Measurements from ENCODE around the gene RXRA.

Gene RXRA

DNA sequence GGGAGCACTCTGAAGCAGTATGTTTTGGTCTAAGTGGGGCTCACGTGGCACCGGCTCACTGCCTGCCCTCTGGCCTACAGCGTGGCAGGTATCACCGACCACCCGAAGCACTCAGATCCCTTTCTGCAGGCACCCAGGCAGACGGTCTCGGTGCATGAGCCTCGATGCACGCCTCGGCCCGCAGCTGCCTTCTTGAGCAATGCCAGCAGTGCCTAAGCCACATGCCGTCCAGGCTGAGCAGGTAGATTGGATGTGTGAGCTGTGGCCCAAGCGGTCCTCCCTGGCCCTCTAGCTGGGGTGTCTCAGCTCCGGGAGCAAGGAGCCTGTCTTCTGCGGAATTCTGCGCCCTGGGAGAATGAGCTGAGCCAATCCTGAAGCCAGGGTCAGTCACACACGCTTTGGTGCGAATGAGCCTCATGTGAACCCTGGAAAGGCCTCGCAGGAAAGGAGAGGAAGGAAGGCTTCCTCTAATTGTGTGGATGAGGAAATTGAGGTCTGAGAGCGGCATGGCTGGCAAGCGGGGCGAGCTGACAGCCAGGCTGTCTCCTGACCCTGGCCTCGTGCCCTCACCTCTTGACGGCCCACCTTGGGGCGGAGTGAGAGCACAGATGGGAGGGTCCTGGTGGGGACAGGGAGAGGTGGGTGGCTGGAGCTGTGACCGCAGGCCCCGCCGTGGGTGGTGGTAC lies 14.4 kb downstream of the RXRA start:
- H3K4me3 ChIP-seq (ENCODE audit: low read length) = no peak overlapping the region
- TF ChIP-seq, protein P1, sequence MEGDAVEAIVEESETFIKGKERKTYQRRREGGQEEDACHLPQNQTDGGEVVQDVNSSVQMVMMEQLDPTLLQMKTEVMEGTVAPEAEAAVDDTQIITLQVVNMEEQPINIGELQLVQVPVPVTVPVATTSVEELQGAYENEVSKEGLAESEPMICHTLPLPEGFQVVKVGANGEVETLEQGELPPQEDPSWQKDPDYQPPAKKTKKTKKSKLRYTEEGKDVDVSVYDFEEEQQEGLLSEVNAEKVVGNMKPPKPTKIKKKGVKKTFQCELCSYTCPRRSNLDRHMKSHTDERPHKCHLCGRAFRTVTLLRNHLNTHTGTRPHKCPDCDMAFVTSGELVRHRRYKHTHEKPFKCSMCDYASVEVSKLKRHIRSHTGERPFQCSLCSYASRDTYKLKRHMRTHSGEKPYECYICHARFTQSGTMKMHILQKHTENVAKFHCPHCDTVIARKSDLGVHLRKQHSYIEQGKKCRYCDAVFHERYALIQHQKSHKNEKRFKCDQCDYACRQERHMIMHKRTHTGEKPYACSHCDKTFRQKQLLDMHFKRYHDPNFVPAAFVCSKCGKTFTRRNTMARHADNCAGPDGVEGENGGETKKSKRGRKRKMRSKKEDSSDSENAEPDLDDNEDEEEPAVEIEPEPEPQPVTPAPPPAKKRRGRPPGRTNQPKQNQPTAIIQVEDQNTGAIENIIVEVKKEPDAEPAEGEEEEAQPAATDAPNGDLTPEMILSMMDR (conservative IDR thresholded peaks at IDR 0.05; ENCODE audit: low read length) = no peak
- no peak for DNase-seq (ENCODE audit: low read depth)

DNA sequence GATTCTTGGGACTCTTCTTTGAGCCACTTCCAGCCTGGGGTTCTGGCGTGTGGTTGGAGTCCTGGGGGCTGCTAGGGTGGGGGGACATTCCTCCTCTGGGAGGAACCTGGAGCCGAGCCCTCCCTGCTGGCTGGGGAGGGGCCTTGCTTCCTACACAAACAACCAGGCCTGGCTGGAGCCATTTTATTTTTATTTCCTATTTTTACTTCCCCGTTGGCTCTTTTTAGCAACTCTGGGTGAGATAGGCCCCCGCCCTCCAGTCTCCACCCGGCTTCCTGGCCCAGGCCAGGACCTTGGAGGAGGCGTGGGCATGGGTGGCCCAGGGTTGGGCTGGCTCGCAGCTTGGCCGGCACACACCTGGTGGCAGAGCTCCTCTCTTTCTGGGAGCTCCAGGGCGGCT lies 15.1 kb downstream of the RXRA start:
- no peak for DNase-seq (ENCODE audit: low read depth)
- no peak overlapping the region for H3K4me3 ChIP-seq (ENCODE audit: low read length)
- TF ChIP-seq, protein P1 (conservative IDR thresholded peaks at IDR 0.05; ENCODE audit: low read length) = no peak

DNA sequence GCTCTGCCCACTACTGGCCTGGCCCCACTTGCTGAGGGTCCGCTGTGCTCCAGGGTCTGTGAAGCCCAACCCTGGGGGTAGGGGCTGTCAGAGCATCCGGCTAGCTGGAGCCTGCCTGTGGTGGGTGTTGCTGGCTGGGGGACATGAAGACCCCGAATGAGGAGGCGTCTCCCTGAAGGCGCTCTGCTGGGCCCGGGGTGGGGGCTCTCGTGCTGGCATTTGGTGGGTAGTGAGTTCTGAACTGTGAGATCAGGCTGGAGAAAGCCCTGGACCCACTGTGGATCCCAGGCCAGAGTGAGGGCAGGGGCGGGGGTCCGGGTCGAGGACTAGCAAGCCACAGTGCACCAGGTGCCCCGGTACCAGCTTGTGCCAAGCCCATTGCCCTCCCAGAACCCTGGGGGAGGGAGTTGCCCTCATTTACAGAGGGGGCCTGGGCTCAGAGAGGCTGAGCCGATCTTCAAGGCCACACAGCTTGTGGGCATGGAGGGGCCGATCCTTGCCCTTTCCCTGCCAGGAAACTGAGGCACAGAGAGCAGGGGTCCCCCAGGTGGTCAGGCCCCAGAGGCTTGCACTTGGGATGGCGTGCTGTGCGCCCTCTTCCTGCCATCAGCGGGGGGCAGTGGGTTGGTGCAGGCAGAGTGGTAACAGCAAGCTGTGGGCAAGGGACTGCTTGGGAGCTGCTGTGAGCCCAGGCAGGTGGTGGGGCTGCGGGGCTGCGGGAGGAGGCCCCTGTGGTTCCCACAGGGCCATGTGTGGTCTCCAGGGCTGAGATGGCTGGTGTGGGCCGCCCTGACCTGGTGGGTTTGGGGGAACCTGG lies 15.9 kb downstream of the RXRA start:
- TF ChIP-seq, protein P1 (conservative IDR thresholded peaks at IDR 0.05; ENCODE audit: low read length) = no peak
- no peak overlapping the region for H3K4me3 ChIP-seq (ENCODE audit: low read length)
- no peak for DNase-seq (ENCODE audit: low read depth)

DNA sequence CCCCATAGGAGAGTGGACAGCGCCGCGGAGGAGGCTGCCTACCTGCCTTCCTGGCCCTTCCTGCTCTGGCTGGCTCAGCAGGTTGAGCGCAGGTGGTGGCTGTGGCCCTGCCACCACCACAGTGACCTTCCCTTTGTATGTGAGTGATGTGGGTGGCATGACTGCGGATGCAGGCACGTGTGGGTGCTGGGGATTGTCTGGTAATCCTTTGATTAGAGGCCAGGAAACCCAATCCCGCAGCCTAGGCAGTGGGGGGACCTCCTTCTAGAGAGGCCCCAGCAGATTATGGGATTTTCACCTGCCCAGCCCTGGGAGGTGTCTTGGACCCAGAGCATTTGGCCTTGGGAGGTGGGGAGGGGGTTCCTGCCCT lies 16.5 kb downstream of the RXRA start:
- no peak for DNase-seq (ENCODE audit: low read depth)
- H3K4me3 ChIP-seq (ENCODE audit: low read length) = no peak overlapping the region
- TF ChIP-seq, protein P1 (conservative IDR thresholded peaks at IDR 0.05; ENCODE audit: low read length) = no peak

DNA sequence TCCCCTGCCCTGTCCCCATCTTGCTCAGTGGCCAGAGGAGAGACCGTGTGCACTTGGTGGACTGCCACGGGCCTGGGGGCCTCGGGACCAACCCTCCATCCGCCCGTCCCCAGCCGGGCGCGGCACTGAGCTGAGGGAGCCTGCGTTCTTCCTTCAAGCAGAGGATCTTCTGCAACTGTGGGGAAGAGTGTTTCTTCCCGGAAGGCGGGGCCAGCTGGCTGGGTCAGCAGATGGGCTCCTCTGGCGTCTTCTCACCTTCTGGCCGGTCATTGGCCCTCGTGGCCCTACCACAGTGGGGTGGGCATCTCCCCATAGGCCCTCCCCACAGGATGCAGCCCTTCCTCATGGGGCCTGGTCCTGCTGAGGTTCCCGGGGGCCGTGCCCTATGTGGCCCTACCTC lies 17.4 kb downstream of the RXRA start:
- H3K4me3 ChIP-seq (ENCODE audit: low read length) = no peak overlapping the region
- no peak for DNase-seq (ENCODE audit: low read depth)
- TF ChIP-seq, protein P1 (conservative IDR thresholded peaks at IDR 0.05; ENCODE audit: low read length) = no peak

DNA sequence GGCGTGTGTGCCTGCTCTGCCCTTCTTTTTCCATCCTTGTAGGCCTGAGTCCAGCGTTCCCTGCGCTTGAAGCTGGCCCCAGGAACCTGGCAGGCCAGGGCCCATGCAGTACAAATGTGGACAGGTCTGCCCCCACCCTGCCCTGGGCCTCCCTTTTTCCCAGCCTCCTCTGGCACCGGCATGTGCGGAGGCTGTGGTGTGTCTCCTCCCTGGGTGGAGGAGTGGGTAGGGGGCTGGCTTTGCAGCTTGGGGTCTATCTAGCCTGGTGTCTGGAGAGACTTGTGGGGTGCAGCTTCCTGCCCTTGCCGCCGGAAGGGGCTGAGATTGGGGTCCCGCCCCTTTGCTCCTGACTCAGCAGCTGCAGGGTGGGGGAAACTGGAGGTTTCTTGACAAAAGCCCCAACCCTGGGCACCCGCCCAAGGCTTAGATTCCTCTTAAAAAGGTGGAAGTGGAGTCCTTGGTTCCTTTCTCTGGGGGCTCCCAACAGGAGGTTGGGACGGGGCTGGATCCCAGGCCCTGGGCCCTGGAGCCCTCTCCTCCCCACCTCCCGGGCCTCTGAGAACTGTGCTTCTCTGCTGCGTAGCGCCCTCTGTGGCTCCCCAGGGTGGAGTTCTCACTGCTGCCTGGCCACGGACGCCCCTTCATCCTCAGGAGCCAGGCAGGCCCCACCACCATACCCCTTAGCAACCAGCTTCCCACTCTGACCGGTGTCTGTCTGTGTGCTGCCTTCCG lies 18.0 kb downstream of the RXRA start:
- H3K4me3 ChIP-seq (ENCODE audit: low read length) = no peak overlapping the region
- TF ChIP-seq, protein P1 (conservative IDR thresholded peaks at IDR 0.05; ENCODE audit: low read length) = peak; percentile 16; the same call in 1 of the 2 replicates
- peak; percentile 40 for DNase-seq (ENCODE audit: low read depth)
